ENCODE data around the gene DENND2A.
"Not testable (repeated sequence)": the region's sequence is repeated elsewhere in the genome, so short reads cannot be mapped to it uniquely, and the experiment has no call there.

The DENND2A gene

GRCh38 chr7:140587243-140587642, 53.4 kb downstream of the DENND2A start:
- DNase-seq (ENCODE audit: low read depth) = no peak

GRCh38 chr7:140586516-140586915, 54.1 kb downstream of the DENND2A start:
- no peak for DNase-seq (ENCODE audit: low read depth)

- DNase-seq (ENCODE audit: low read depth) = no peak
Observed at GRCh38 chr7:140585333-140585732, 55.3 kb downstream of the DENND2A start.

GRCh38 chr7:140584195-140584851, 56.3 kb downstream of the DENND2A start:
- DNase-seq (ENCODE audit: low read depth) = no peak

GRCh38 chr7:140581411-140581810, 59.2 kb downstream of the DENND2A start:
- no peak for DNase-seq (ENCODE audit: low read depth)

- no peak for DNase-seq (ENCODE audit: low read depth)
Observed at GRCh38 chr7:140577651-140578050, 63.0 kb downstream of the DENND2A start.

- no peak for DNase-seq (ENCODE audit: low read depth)
Observed at GRCh38 chr7:140576589-140576988, 64.0 kb downstream of the DENND2A start.

GRCh38 chr7:140571538-140572122, 69.0 kb downstream of the DENND2A start:
- no peak for DNase-seq (ENCODE audit: low read depth)

GRCh38 chr7:140570120-140570519, 70.5 kb downstream of the DENND2A start:
- no peak for DNase-seq (ENCODE audit: low read depth)

GRCh38 chr7:140568021-140568813, 72.4 kb downstream of the DENND2A start:
- DNase-seq (ENCODE audit: low read depth) = no peak

- DNase-seq (ENCODE audit: low read depth) = not testable (repeated sequence)
Observed at GRCh38 chr7:140566186-140566585, 74.4 kb downstream of the DENND2A start.

- DNase-seq (ENCODE audit: low read depth) = not testable (repeated sequence)
Observed at GRCh38 chr7:140565761-140566160, 74.9 kb downstream of the DENND2A start.

GRCh38 chr7:140564643-140565042, 76.0 kb downstream of the DENND2A start:
- no peak for DNase-seq (ENCODE audit: low read depth)

GRCh38 chr7:140562926-140563481, 77.6 kb downstream of the DENND2A start:
- DNase-seq (ENCODE audit: low read depth) = no peak

GRCh38 chr7:140559410-140559809, 81.2 kb downstream of the DENND2A start:
- no peak for DNase-seq (ENCODE audit: low read depth)

GRCh38 chr7:140557809-140558518, 82.6 kb downstream of the DENND2A start:
- no peak for DNase-seq (ENCODE audit: low read depth)

- no peak for DNase-seq (ENCODE audit: low read depth)
Observed at GRCh38 chr7:140557069-140557468, 83.5 kb downstream of the DENND2A start.

- not testable (repeated sequence) for DNase-seq (ENCODE audit: low read depth)
Observed at GRCh38 chr7:140553236-140553635, 87.4 kb downstream of the DENND2A start.

- no peak for DNase-seq (ENCODE audit: low read depth)
Observed at GRCh38 chr7:140552240-140552679, 88.4 kb downstream of the DENND2A start.

- no peak for DNase-seq (ENCODE audit: low read depth)
Observed at GRCh38 chr7:140551355-140552239, 89.0 kb downstream of the DENND2A start.

GRCh38 chr7:140546947-140547346, 93.7 kb downstream of the DENND2A start:
- DNase-seq (ENCODE audit: low read depth) = no peak

Measured in T-helper 22 cell (primary cell).